IMR-90 (cell line): ENCODE results near the gene LRRFIP1. TPM values are rescaled to one million over a fixed set of nuclear protein-coding genes. Genes with fewer than 3 reads are reported as not detected.
A peak's percentile ranks its signal among the peaks of the same experiment; 100 is the strongest.

Source experiments
- ATAC-seq: fragments of 200-7000 bp; cut with Tn5 transposase; 2 replicates; pipeline ENCODE4 v1.9.1; 2020; ENCODE audit warnings: low read depth, mild to moderate bottlenecking, moderate library complexity
- BruUV-seq: library from RNA; stranded (reverse); fragments of 400-500 nt; replicated peaks from 2 replicates; lab custom pipeline; 2021; lab: Mats Ljungman, UMichigan
- CTCF ChIA-PET: fragments of 300-600 bp; formaldehyde crosslinking; extraction: SDS; loops from one replicate; lab custom pipeline; 2021; ENCODE audit warnings: antibody characterized with exemption; lab: Yijun Ruan, JAX
- POLR2A ChIA-PET: fragments of 300-600 bp; sonication (Branson Sonifier 250); formaldehyde crosslinking; loops from one replicate; lab custom pipeline; 2022; ENCODE audit warnings: antibody characterized with exemption; ENCODE audit not compliant: unreplicated experiment; lab: Charles Lee
- DNase-seq: peaks from one replicate; pipeline ENCODE4 v3.0.0; 2013
- H2AFZ ChIP-seq: replicated peaks from 2 replicates; pipeline ENCODE3; 2013; ENCODE audit warnings: low read length, mild to moderate bottlenecking; ENCODE audit not compliant: poor library complexity
- H2AK5ac ChIP-seq: 2 replicates; pipeline ENCODE4 v1.6.1; 2013; ENCODE audit warnings: low read depth, low read length, inconsistent platforms
- H2AK9ac ChIP-seq: replicated peaks from 2 replicates; pipeline ENCODE3; 2013; ENCODE audit warnings: mild to moderate bottlenecking, low read depth, low read length, moderate library complexity; ENCODE audit not compliant: poor library complexity
- H2BK120ac ChIP-seq: 2 replicates; pipeline ENCODE4 v1.6.1; 2013; ENCODE audit warnings: low read depth, low read length, inconsistent platforms
- H2BK15ac ChIP-seq: 3 replicates; pipeline ENCODE4 v1.6.1; 2013; ENCODE audit warnings: low read depth, low read length, inconsistent platforms
- H2BK20ac ChIP-seq: 2 replicates; pipeline ENCODE4 v1.6.1; 2013; ENCODE audit warnings: low read depth, mild to moderate bottlenecking, inconsistent platforms, low read length, moderate library complexity
- H2BK5ac ChIP-seq: 2 replicates; pipeline ENCODE4 v1.6.1; 2013; ENCODE audit warnings: mild to moderate bottlenecking, low read depth, low read length, inconsistent platforms; ENCODE audit not compliant: poor library complexity, severe bottlenecking
- H3K14ac ChIP-seq: replicated peaks from 2 replicates; pipeline ENCODE4 v1.6.1; 2013; ENCODE audit warnings: low read depth, low read length, inconsistent platforms
- H3K18ac ChIP-seq: 2 replicates; pipeline ENCODE4 v1.6.1; 2013; ENCODE audit warnings: low read depth, low read length, control low read depth
- H3K23ac ChIP-seq: 2 replicates; pipeline ENCODE4 v1.6.1; 2013; ENCODE audit warnings: low read depth, low read length, inconsistent platforms
- H3K27ac ChIP-seq: 2 replicates; pipeline ENCODE4 v1.5.1; 2013; ENCODE audit warnings: mild to moderate bottlenecking, control low read depth, low read length; ENCODE audit not compliant: insufficient read depth
- H3K27me3 ChIP-seq: 2 replicates; pipeline ENCODE4 v1.6.1; 2013; ENCODE audit warnings: low read length; ENCODE audit not compliant: control insufficient read depth, insufficient read depth
- H3K36me3 ChIP-seq: 2 replicates; pipeline ENCODE4 v1.6.1; 2013; ENCODE audit warnings: low read length, mixed read lengths; ENCODE audit not compliant: control insufficient read depth, insufficient read depth
- H3K4ac ChIP-seq: 2 replicates; pipeline ENCODE4 v1.6.1; 2013; ENCODE audit warnings: low read depth, low read length, inconsistent platforms
- H3K4me1 ChIP-seq: 2 replicates; pipeline ENCODE4 v1.6.1; 2013; ENCODE audit warnings: low read length, mixed read lengths; ENCODE audit not compliant: control insufficient read depth, insufficient read depth
- H3K4me2 ChIP-seq: 2 replicates; pipeline ENCODE4 v1.6.1; 2013; ENCODE audit warnings: low read depth, mild to moderate bottlenecking, control low read depth, low read length, moderate library complexity
- H3K4me3 ChIP-seq: 2 replicates; pipeline ENCODE4 v1.5.1; 2013; ENCODE audit warnings: low read depth, mild to moderate bottlenecking, control low read depth, low read length, moderate library complexity; ENCODE audit not compliant: insufficient read depth
- H3K56ac ChIP-seq: 2 replicates; pipeline ENCODE4 v1.6.1; 2013; ENCODE audit warnings: low read length, inconsistent platforms; ENCODE audit not compliant: insufficient read depth; ENCODE audit errors: extremely low read depth
- H3K79me1 ChIP-seq, 2 experiments: 2 replicates each; pipeline ENCODE4 v1.6.1; 2013; ENCODE audit warnings: low read length in 2 of 2, inconsistent platforms in 1 of 2, low read depth in 1 of 2
- H3K9ac ChIP-seq: 2 replicates; pipeline ENCODE4 v1.6.1; 2013; ENCODE audit warnings: low read depth, low read length, control low read depth
- H3K9me1 ChIP-seq: 2 replicates; pipeline ENCODE4 v1.6.1; 2013; ENCODE audit warnings: low read length, inconsistent platforms; ENCODE audit not compliant: insufficient read depth
- H3K9me3 ChIP-seq: 2 replicates; pipeline ENCODE4 v1.6.1; 2013; ENCODE audit warnings: low read length; ENCODE audit not compliant: control insufficient read depth, insufficient read depth
- H4K20me1 ChIP-seq: 2 replicates; pipeline ENCODE4 v1.6.1; 2013; ENCODE audit warnings: low read length, inconsistent platforms; ENCODE audit not compliant: insufficient read depth
- H4K5ac ChIP-seq: 2 replicates; pipeline ENCODE4 v1.6.1; 2013; ENCODE audit warnings: mild to moderate bottlenecking, low read depth, low read length, control low read depth
- H4K8ac ChIP-seq, 2 experiments: 2 replicates each; pipeline ENCODE4 v1.6.1; 2013; ENCODE audit warnings: low read depth in 2 of 2, low read length in 2 of 2, control low read depth in 1 of 2, inconsistent platforms in 1 of 2
- H4K91ac ChIP-seq: 2 replicates; pipeline ENCODE4 v1.6.1; 2013; ENCODE audit warnings: low read depth, low read length, inconsistent platforms; ENCODE audit not compliant: insufficient read depth
- BHLHE40 ChIP-seq: fragments of 150-350 bp; IDR thresholded peaks from 2 replicates; pipeline ENCODE4 v1.6.1; 2016; ENCODE audit warnings: mild to moderate bottlenecking, low read depth, low read length
- CEBPB ChIP-seq: IDR thresholded peaks from 2 replicates; pipeline ENCODE4 v1.6.1; 2012; ENCODE audit warnings: low read depth, low read length, improper control_type of control experiment
- CHD1 ChIP-seq: IDR thresholded peaks from 2 replicates; pipeline ENCODE4 v1.6.1; 2012; ENCODE audit warnings: low read depth, low read length, improper control_type of control experiment
- CTCF ChIP-seq: conservative IDR thresholded peaks from 2 replicates; pipeline ENCODE4 v1.5.1; 2012; ENCODE audit warnings: mild to moderate bottlenecking, low read depth, low read length, improper control_type of control experiment
- ELK1 ChIP-seq: fragments of 150-350 bp; IDR thresholded peaks from 2 replicates; pipeline ENCODE4 v1.6.1; 2016; ENCODE audit warnings: low read depth, mild to moderate bottlenecking, low read length, moderate library complexity, borderline replicate concordance
- FOS ChIP-seq: fragments of 150-350 bp; IDR thresholded peaks from 2 replicates; pipeline ENCODE4 v1.6.1; 2016; ENCODE audit warnings: low read depth, low read length
- MAFK ChIP-seq: IDR thresholded peaks from 2 replicates; pipeline ENCODE4 v1.6.1; 2012; ENCODE audit warnings: low read depth, low read length, improper control_type of control experiment
- MAZ ChIP-seq: IDR thresholded peaks from 2 replicates; pipeline ENCODE4 v1.6.1; 2012; ENCODE audit warnings: low read depth, mild to moderate bottlenecking, low read length, improper control_type of control experiment, moderate library complexity, borderline replicate concordance
- MXI1 ChIP-seq: IDR thresholded peaks from 2 replicates; pipeline ENCODE4 v1.6.1; 2012; ENCODE audit warnings: low read depth, mild to moderate bottlenecking, low read length, moderate library complexity, borderline replicate concordance
- NFE2L2 ChIP-seq: fragments of 150-350 bp; IDR thresholded peaks from 2 replicates; pipeline ENCODE4 v1.6.1; 2016; ENCODE audit warnings: low read depth, mild to moderate bottlenecking, low read length
- POLR2A ChIP-seq: IDR thresholded peaks from 2 replicates; pipeline ENCODE4 v1.6.1; 2012; ENCODE audit warnings: mild to moderate bottlenecking, low read depth, low read length
- RAD21 ChIP-seq: IDR thresholded peaks from 2 replicates; pipeline ENCODE4 v1.6.1; 2012; ENCODE audit warnings: low read length, improper control_type of control experiment
- RCOR1 ChIP-seq: IDR thresholded peaks from 2 replicates; pipeline ENCODE4 v1.6.1; 2012; ENCODE audit warnings: mild to moderate bottlenecking, low read length, improper control_type of control experiment; ENCODE audit not compliant: insufficient replicate concordance
- RFX5 ChIP-seq: IDR thresholded peaks from 2 replicates; pipeline ENCODE4 v1.8.0; 2012; ENCODE audit warnings: low read depth, mild to moderate bottlenecking, low read length, moderate library complexity
- SMC3 ChIP-seq: fragments of 150-350 bp; IDR thresholded peaks from 2 replicates; pipeline ENCODE4 v1.6.1; 2016; ENCODE audit warnings: low read depth, mild to moderate bottlenecking, antibody characterized with exemption, low read length, moderate library complexity
- USF2 ChIP-seq: fragments of 150-350 bp; IDR thresholded peaks from 2 replicates; pipeline ENCODE4 v1.6.1; 2017; ENCODE audit warnings: mild to moderate bottlenecking, antibody characterized with exemption, low read length, low read depth
- WGBS, 2 experiments: methylation state at CpG; one replicate each; pipeline versions ENCODE4 v1.1.5 to v1.1.7; 2013; ENCODE audit warnings: missing lambda C conversion rate in 2 of 2; ENCODE audit not compliant: insufficient read length in 1 of 2; ENCODE audit errors: extremely low coverage in 2 of 2; 5-methylcytosine and 5-hydroxymethylcytosine counted together
- dilution Hi-C: fragments of 300-500 bp; cut with HindIII; formaldehyde crosslinking; loops from one replicate; pipeline ENCODE4 v1.14.3; 2018; ENCODE audit warnings: low sequenced_read_pairs; ENCODE audit not compliant: unreplicated experiment
- in situ Hi-C: fragments of 300-500 bp; cut with MboI; formaldehyde crosslinking; loops from 3 replicates; pipeline ENCODE4 v1.14.3; 2019; ENCODE audit warnings: low sequenced_read_pairs, inconsistent platforms, mixed read lengths
- intact Hi-C: fragments of 100-400 bp; cut with micrococcal nuclease; formaldehyde crosslinking; loops from 2 replicates; pipeline ENCODE4 v1.10.0; 2022
- polyA plus RNA-seq, 3 experiments: library from polyadenylated mRNA; depleted of rRNA; stranded (reverse); fragments of >200 nt; gene quantifications; 2 replicates each; pipeline ENCODE4 v1.2.3, GENCODE V29; 2012; ENCODE audit warnings: low replicate concordance in 1 of 3
- total RNA-seq: library from RNA; depleted of rRNA; stranded (reverse); fragments of >200 nt; gene quantifications from 2 replicates; pipeline ENCODE4 v1.2.3, GENCODE V29; 2012

LRRFIP1 gene
- total and polyA plus RNA-seq, 2 of the 4 experiments (the other 2 are of a cell fraction) = 52.2 to 54.4 TPM

DNA sequence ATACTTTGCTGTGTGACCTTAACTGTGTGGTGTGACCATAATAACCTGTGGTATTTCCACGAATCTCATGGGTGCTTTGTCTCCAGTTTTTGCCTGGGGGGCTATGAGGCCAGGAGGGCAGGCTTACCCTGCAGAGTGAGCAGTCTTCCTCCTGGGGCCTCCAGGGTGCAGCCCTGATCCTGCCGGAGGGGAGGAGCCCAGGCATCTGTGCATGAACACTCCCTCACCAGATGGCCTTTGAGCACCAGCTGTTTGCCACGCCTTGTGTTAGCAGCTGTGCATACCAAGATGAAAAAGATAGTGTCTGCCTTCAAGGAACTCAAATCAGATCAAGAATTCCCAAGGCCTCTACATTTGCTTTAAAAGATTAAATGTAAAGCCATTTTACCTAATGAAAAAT, 96.2 kb downstream of the LRRFIP1 start:
- DNase-seq (peak; percentile 57), ATAC-seq (peak; percentile 48; the same call in 1 of the 2 replicates)
- Histone ChIP-seq H3K9me1 (peaks cover 24% of the 10 kb centered on the region), H3K4ac (no peak overlapping the region), H3K27ac (no peak overlapping the region), H4K91ac (no peak overlapping the region), H3K4me3 (no peak overlapping the region), H3K14ac (no peak overlapping the region), H3K18ac (no peak overlapping the region), H2AFZ (no peak overlapping the region), H2AK9ac (no peak overlapping the region), H2AK5ac (no peak overlapping the region), H3K27me3 (no peaks in the 10 kb centered on the region), H3K23ac (no peak overlapping the region), H4K8ac (no peak overlapping the region), H2BK5ac (no peak overlapping the region), H3K9ac (no peak overlapping the region), H3K56ac (no peak overlapping the region), H3K36me3 (peaks cover 4% of the 10 kb centered on the region; the same call in 1 of the 2 replicates), H2BK120ac (no peak overlapping the region), H4K20me1 (peaks cover 42% of the 10 kb centered on the region), H3K9me3 (no peaks in the 10 kb centered on the region), H4K5ac (no peak overlapping the region), H3K4me1 (peaks cover 14% of the 10 kb centered on the region), H3K79me1 (peaks cover 25 to 80% of the 10 kb centered on the region in 2 experiments), H3K4me2 (no peak overlapping the region), H2BK20ac (no peak overlapping the region), H2BK15ac (no peak overlapping the region)
- ChIA-PET POLR2A (no interaction called here), CTCF (interaction anchor here (0.5 to 0.6 kb wide), 2 partner anchors 17 to 22 kb away, joined by 3 read pairs; no protein-coding TSS in a partner anchor)
- WGBS, 2 experiments = 17% methylated on average over 1 of the region's 3 CpGs; no CpG with 5 or more reads in 1 of the 2 experiments
- intact Hi-C loops (no loop called here), dilution Hi-C loops (no loop called here), in situ Hi-C loops (no loop called here)
- BruUV-seq = no TSS peak
- TF ChIP-seq CHD1 = no peak
- no peak for TF ChIP-seq RCOR1
- no peak for TF ChIP-seq ELK1
- no peak for TF ChIP-seq CTCF
- TF ChIP-seq RFX5 = no peak
- TF ChIP-seq MAZ = no peak
- TF ChIP-seq CEBPB = no peak
- no peak for TF ChIP-seq RAD21
- no peak for TF ChIP-seq BHLHE40
- no peak for TF ChIP-seq NFE2L2
- TF ChIP-seq USF2 = no peak
- no peak for TF ChIP-seq MAFK
- no peak for TF ChIP-seq FOS
- TF ChIP-seq MXI1 = no peak
- no peak for TF ChIP-seq SMC3
- no peak for TF ChIP-seq POLR2A
